HepG2 (cell line): Measurements from ENCODE around the gene CITED2. TPM values are rescaled to one million over a fixed set of nuclear protein-coding genes. Genes with fewer than 3 reads are reported as not detected.

ENCODE experiments used
- CENPX ChIP-seq: sonication (generic); formaldehyde crosslinking; IDR thresholded peaks from 2 replicates; pipeline ENCODE4 v1.9.0; 2021; ENCODE audit warnings: mild to moderate bottlenecking, missing genetic modification reagents, moderate library complexity
- NFAT5 ChIP-seq: sonication (generic); formaldehyde crosslinking; IDR thresholded peaks from 2 replicates; pipeline ENCODE4 v1.4.0; 2020; ENCODE audit warnings: missing genetic modification reagents
- PREB ChIP-seq: sonication (generic); formaldehyde crosslinking; IDR thresholded peaks from 2 replicates; pipeline ENCODE4 v1.4.0; 2020; ENCODE audit warnings: missing genetic modification reagents
- TERF1 ChIP-seq: sonication (generic); formaldehyde crosslinking; IDR thresholded peaks from 2 replicates; pipeline ENCODE4 v1.8.0; 2022; ENCODE audit warnings: mild to moderate bottlenecking, missing genetic modification reagents, moderate library complexity
- ZBTB43 ChIP-seq: sonication (generic); formaldehyde crosslinking; conservative IDR thresholded peaks from 2 replicates; pipeline ENCODE4 v1.4.0; 2020; ENCODE audit warnings: missing genetic modification reagents
- ZFP36 ChIP-seq: fragments of 150-350 bp; IDR thresholded peaks from 2 replicates; pipeline ENCODE4 v1.6.1; 2018; ENCODE audit warnings: borderline replicate concordance, low read length, low read depth; ENCODE audit not compliant: partially characterized antibody
- ZHX2 ChIP-seq, 2 experiments: sonication (generic) in 1 of 2; formaldehyde crosslinking in 1 of 2; IDR thresholded peaks; 2 replicates each; pipeline versions ENCODE4 v1.6.1 to v1.9.0; 2014 to 2022; ENCODE audit warnings: antibody characterized with exemption in 1 of 2, borderline replicate concordance in 1 of 2, inconsistent platforms in 1 of 2, low read depth in 1 of 2, missing genetic modification reagents in 1 of 2
- ZMAT5 ChIP-seq: sonication (generic); formaldehyde crosslinking; IDR thresholded peaks from 2 replicates; pipeline ENCODE4 v1.5.0; 2020; ENCODE audit warnings: mild to moderate bottlenecking, low read depth, missing genetic modification reagents, borderline replicate concordance
- ZNF101 ChIP-seq: sonication (generic); formaldehyde crosslinking; IDR thresholded peaks from 2 replicates; pipeline ENCODE4 v1.4.0; 2020; ENCODE audit warnings: mild to moderate bottlenecking, low read depth, missing genetic modification reagents, borderline replicate concordance
- ZNF234 ChIP-seq: sonication (generic); formaldehyde crosslinking; conservative IDR thresholded peaks from 2 replicates; pipeline ENCODE4 v1.5.1; 2020; ENCODE audit warnings: mild to moderate bottlenecking, missing genetic modification reagents
- polyA plus RNA-seq, 8 experiments: library from polyadenylated mRNA; depleted of rRNA in 3 of 8; stranded (reverse) in 7 of 8; unstranded in 1 of 8; fragments of >200 nt; fragmentation: Illumina TruSeq in 4 of 8; extraction: Trizol in 4 of 8; gene quantifications; 2 replicates each; pipeline versions ENCODE4 v1.2.1 to v1.2.3, GENCODE V29; 2011 to 2016; ENCODE audit warnings: low read depth in 4 of 8, missing spikeins in 1 of 8, mixed read lengths in 1 of 8; ENCODE audit not compliant: insufficient read depth in 1 of 8
- total RNA-seq, 5 experiments: library from RNA; depleted of rRNA; stranded (reverse); fragments of >200 nt; fragmentation: Illumina TruSeq; extraction: Trizol; gene quantifications; 2 replicates each; pipeline ENCODE4 v1.2.3, GENCODE V29; 2016; ENCODE audit warnings: low read depth in 1 of 5

The CITED2 gene
- total and polyA plus RNA-seq, 2 of the 13 experiments (the other 11 are each of a cell fraction or from before 2014, with no cell fraction given) = 17.6 to 57.2 TPM

GRCh38 chr6:139375226-139376016 lies 973 bp upstream of the CITED2 start (continued):
- peak; percentile 35; the same call in 1 of the 2 replicates for TF ChIP-seq ZHX2 (IDR thresholded peaks at IDR 0.05; ENCODE audit: low read depth)
- no peak for TF ChIP-seq ZHX2 (CRISPR knock-in tag; IDR thresholded peaks at IDR 0.05; ENCODE audit: borderline replicate concordance)
- no peak for TF ChIP-seq TERF1
- TF ChIP-seq ZNF101 (CRISPR knock-in tag) = no peak
- no peak for TF ChIP-seq ZBTB43 (CRISPR knock-in tag)
- no peak for TF ChIP-seq PREB (CRISPR knock-in tag)
- 0 out of 2 replicates have a peak, but pooled peaks have one; percentile 59 for TF ChIP-seq ZMAT5
- no peak for TF ChIP-seq CENPX (CRISPR knock-in tag)
- TF ChIP-seq ZNF234 (CRISPR knock-in tag) = no peak
- no peak for TF ChIP-seq ZFP36
- 0 out of 2 replicates have a peak, but pooled peaks have one; percentile 40 for TF ChIP-seq NFAT5 (CRISPR knock-in tag)
